AG04449 (cell line): ENCODE measurements around the gene MGMT.

ENCODE experiments used
- CTCF ChIA-PET: fragments of 350-600 bp; formaldehyde crosslinking; extraction: SDS; loops from one replicate; lab custom pipeline; 2021; ENCODE audit warnings: antibody characterized with exemption; lab: Yijun Ruan, JAX
- POLR2A ChIA-PET: fragments of 400-600, 350-600 bp; formaldehyde crosslinking; extraction: SDS; loops from one replicate; lab custom pipeline; 2020; ENCODE audit warnings: antibody characterized with exemption, inconsistent platforms; lab: Yijun Ruan, JAX
- DNase-seq: peaks from one replicate; pipeline ENCODE4 v3.0.0-alpha.2; 2010; ENCODE audit warnings: low read depth, low spot score
- H3K4me3 ChIP-seq: 2 replicates; pipeline ENCODE4 v1.5.1; 2011; ENCODE audit warnings: low read depth, mild to moderate bottlenecking, control low read depth, low read length
- CTCF ChIP-seq: IDR thresholded peaks from one replicate; pipeline ENCODE4 v1.5.1; 2011; ENCODE audit warnings: mild to moderate bottlenecking, moderate library complexity, low read length, control low read depth, inconsistent platforms; ENCODE audit not compliant: insufficient read depth; ENCODE audit errors: missing control alignments

MGMT gene

DNA sequence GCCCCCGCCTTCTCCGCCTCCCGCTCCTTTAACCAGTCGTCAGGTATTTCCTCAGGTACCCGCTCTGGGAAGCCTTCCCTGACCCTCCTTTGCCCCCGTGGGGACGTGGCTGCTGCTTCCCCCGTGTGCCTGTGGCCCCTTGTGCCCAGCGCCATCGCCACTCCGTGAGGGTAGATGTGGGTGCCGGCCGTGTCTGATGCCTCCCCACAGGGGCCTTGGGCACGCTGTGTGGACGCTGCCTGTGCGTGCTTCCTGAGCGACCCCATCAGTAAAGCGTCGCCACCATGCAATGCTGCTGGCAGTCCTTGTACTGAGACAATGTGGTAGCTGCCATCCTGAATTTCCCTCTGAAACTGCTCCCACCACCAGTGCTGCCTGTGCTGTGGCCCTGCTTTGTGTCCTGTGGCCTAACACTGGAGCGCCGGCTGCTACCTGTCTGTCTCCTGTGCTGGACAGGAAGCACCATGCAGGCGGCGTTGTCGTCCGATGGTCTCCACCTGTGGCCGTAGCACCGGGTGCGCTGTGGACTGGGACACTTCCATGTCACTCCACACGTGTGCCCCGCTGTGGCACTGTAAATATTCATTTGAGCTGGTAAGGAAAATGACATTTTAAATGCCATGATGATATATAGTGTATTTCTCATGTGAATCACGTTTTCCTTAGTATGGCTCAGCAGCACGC is 213.8 kb downstream of the MGMT start:
- CTCF ChIA-PET: no interaction called here
- no peak for TF ChIP-seq CTCF
- POLR2A ChIA-PET: no interaction called here
- no peak overlapping the region for H3K4me3 ChIP-seq
- DNase-seq: no peak

DNA sequence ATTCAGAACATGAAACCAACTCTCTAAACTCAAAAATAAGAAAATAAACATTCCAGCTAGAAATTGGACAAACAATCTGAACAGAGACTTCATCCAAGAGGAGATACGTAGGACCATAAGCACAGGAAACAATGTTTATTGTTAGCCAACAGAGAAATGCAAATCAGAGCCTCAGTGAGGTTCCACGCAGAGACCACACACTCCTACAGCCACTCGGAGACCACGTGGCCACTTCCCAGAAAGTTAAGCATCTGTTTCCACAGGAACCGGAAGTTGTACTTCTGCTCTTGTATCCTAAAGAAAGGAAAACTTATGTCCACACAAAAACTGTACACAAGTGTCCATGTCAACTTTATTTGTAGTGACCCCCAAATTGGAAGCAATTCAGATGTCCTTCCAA is 214.8 kb downstream of the MGMT start:
- POLR2A ChIA-PET: no interaction called here
- no peak overlapping the region for H3K4me3 ChIP-seq
- no peak for TF ChIP-seq CTCF
- CTCF ChIA-PET: no interaction called here
- DNase-seq: no peak

- DNase-seq: no peak
- no peak overlapping the region for H3K4me3 ChIP-seq
- POLR2A ChIA-PET: no interaction called here
- no peak for TF ChIP-seq CTCF
- CTCF ChIA-PET: no interaction called here
Measured at GRCh38 chr10:129683519-129683918, 216.5 kb downstream of the MGMT start.

- CTCF ChIA-PET: no interaction called here
- no peak for DNase-seq
- POLR2A ChIA-PET: no interaction called here
- TF ChIP-seq CTCF: no peak
- H3K4me3 ChIP-seq: no peak overlapping the region
Measured at GRCh38 chr10:129683920-129684319, 216.9 kb downstream of the MGMT start.

DNA sequence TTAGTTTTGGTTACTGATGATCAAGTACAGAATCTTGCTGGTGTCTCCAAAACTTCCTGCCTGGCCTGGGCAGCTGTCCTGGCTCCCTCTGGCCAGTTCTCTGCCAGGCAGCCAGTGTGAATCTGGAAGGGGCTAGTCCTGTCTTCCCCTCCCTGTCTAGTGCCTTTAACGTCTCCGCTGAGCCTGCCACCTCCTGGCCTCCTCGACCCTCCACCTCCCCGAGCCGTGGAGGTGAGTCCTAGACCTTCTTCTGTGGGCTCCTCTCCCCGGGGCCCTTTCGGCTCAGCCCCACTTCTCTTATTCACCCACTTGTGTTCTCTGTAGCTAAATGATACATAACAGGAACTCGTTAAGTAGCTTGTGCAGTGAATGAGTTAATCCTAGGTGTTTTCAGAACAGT is 218.2 kb downstream of the MGMT start:
- ChIA-PET CTCF (no interaction called here), POLR2A (no interaction called here)
- DNase-seq: no peak
- no peak for TF ChIP-seq CTCF
- no peak overlapping the region for H3K4me3 ChIP-seq

GRCh38 chr10:129689671-129690071 is 222.6 kb downstream of the MGMT start:
- POLR2A ChIA-PET: no interaction called here
- CTCF ChIA-PET: no interaction called here
- no peak for TF ChIP-seq CTCF
- H3K4me3 ChIP-seq: no peak overlapping the region
- no peak for DNase-seq
